ENCODE results near the gene ZC3H12A. TPM values are rescaled to one million over a fixed set of nuclear protein-coding genes. Genes with fewer than 3 reads are reported as not detected.

The ZC3H12A gene
- total and polyA plus RNA-seq, 12 donors: 2.9 to 10.9 (median 4.9) TPM

- Histone ChIP-seq H3K9me3 (no peaks in the 10 kb centered on the region), H3K27ac (no peak overlapping the region), H3K36me3 (no peaks in the 10 kb centered on the region), H3K27me3 (peaks cover 0 to 69% (median 64%) of the 10 kb centered on the region in 7 donors), H3K4me1 (no peaks in the 10 kb centered on the region), H3K4me3 (no peak overlapping the region)
- 58 to 59% methylated on average over 4 of the region's 4 CpGs for WGBS, 2 donors
- no peak for DNase-seq
- no peak for ATAC-seq
- no peak for TF ChIP-seq CTCF (IDR thresholded peaks at IDR 0.05)
- intact Hi-C loops (cut with DNase I): no loop called here
Measured at GRCh38 chr1:37442139-37442538, 32.2 kb upstream of the ZC3H12A start.

- H3K9me3 ChIP-seq: no peaks in the 10 kb centered on the region
- 69 to 78% methylated on average over 2 of the region's 2 CpGs for WGBS, 2 donors
Measured at GRCh38 chr1:37442644-37443043, 31.7 kb upstream of the ZC3H12A start.

GRCh38 chr1:37446874-37447273 is 27.5 kb upstream of the ZC3H12A start:
- H3K4me3 ChIP-seq: no peak overlapping the region
- WGBS, 2 donors: 52 to 60% methylated on average over 6 of the region's 6 CpGs
- no peak for TF ChIP-seq CTCF (IDR thresholded peaks at IDR 0.05)
- ATAC-seq (no peak), DNase-seq (no peak)
- H3K4me1 ChIP-seq: peaks cover 0 to 4% (median 0%) of the 10 kb centered on the region in 9 donors
- intact Hi-C loops (cut with DNase I): no loop called here
- H3K36me3 ChIP-seq: no peaks in the 10 kb centered on the region
- H3K27ac ChIP-seq: no peak overlapping the region
- no peaks in the 10 kb centered on the region for H3K9me3 ChIP-seq
- H3K27me3 ChIP-seq: peaks cover 0 to 77% (median 43%) of the 10 kb centered on the region in 7 donors

More at GRCh38 chr1:37442644-37443043, 31.7 kb upstream of the ZC3H12A start:
- Histone ChIP-seq H3K4me1 (no peaks in the 10 kb centered on the region), H3K27me3 (peaks cover 0 to 70% (median 64%) of the 10 kb centered on the region in 7 donors), H3K36me3 (no peaks in the 10 kb centered on the region), H3K27ac (no peak overlapping the region), H3K4me3 (no peak overlapping the region)
- intact Hi-C loops (cut with DNase I): no loop called here
- DNase-seq (no peak), ATAC-seq (no peak)
- TF ChIP-seq CTCF (IDR thresholded peaks at IDR 0.05): no peak

GRCh38 chr1:37448185-37448584 is 26.2 kb upstream of the ZC3H12A start:
- peaks cover 0 to 72% (median 38%) of the 10 kb centered on the region in 7 donors for H3K27me3 ChIP-seq
- no peak for DNase-seq
- WGBS, 2 donors: 60 to 64% methylated on average over 2 of the region's 2 CpGs
- H3K27ac ChIP-seq: no peak overlapping the region
- no peak for TF ChIP-seq CTCF (IDR thresholded peaks at IDR 0.05)
- H3K9me3 ChIP-seq: no peaks in the 10 kb centered on the region
- peaks cover 0 to 4% (median 0%) of the 10 kb centered on the region in 9 donors for H3K4me1 ChIP-seq
- no peaks in the 10 kb centered on the region for H3K36me3 ChIP-seq
- intact Hi-C loops (cut with DNase I): no loop called here
- no peak overlapping the region for H3K4me3 ChIP-seq
- no peak for ATAC-seq

Measured in heart right ventricle (tissue), 16 donors.